Stimulated activated CD4-positive, alpha-beta T cell treated with anti-CD3 and anti-CD28 coated beads, TNF-alpha, amount 100 ng/mL, for 1 hour (primary cell): ENCODE measurements around the gene RAB9A.
"Not testable (repeated sequence)": the region's sequence is repeated elsewhere in the genome, so short reads cannot be mapped to it uniquely, and the experiment has no call there.

Experiments used
- DNase-seq, 3 donors: peaks; one replicate each; pipeline ENCODE4 v3.0.0-alpha.2; 2020; ENCODE audit warnings: low read depth in 3 of 3, low spot score in 1 of 3

The RAB9A gene

GRCh38 chrX:13669246-13669737 lies 19.6 kb upstream of the RAB9A start:
- DNase-seq = peak in 1 of 3 donors; percentile 28

- not testable (repeated sequence) for DNase-seq
These were observed 19.2 kb upstream of the RAB9A start for GRCh38 chrX:13669755-13670154.

- no peak for DNase-seq
These were observed 18.7 kb upstream of the RAB9A start for GRCh38 chrX:13670197-13670596.

- DNase-seq = no peak
These were observed 15.9 kb upstream of the RAB9A start for GRCh38 chrX:13673016-13673415.

DNA sequence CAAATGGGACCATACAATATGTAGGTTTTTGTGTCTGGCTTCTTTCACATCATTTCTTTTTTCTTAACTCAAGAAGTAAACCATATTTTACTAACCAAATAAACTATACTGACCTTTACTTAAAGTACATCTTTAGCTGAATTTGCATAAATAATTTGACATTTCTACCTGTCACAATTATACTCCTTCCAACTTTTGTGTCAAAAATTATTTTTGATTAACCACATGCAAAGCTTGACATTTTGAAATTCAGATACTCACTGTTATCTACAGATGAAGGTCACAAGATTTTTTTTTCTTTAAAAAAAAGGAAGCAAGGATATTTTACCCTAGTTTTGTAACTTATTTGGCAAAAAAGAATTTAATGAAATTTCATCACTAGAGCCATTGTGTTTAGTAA lies 12.0 kb upstream of the RAB9A start:
- no peak for DNase-seq

DNA sequence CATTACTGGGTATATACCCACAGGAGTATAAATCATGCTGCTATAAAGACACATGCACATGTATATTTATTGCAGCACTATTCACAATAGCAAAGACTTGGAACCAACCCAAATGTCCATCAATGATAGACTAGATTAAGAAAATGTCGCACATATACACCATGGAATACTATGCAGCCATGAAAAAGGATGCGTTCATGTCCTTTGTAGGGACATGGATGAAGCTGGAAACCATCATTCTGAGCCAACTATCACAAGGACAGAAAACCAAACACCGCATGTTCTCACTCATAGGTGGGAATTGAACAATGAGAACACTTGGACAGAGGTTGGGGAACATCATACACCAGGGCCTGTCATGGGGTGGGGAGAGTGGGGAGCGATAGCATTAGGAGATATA lies 9.2 kb upstream of the RAB9A start:
- DNase-seq = not testable (repeated sequence)

- no peak for DNase-seq
These were observed 7.3 kb upstream of the RAB9A start for GRCh38 chrX:13681595-13681994.

- DNase-seq = no peak
These were observed 4.6 kb upstream of the RAB9A start for GRCh38 chrX:13684361-13684760.

- DNase-seq = no peak
These were observed 3.7 kb upstream of the RAB9A start for GRCh38 chrX:13685126-13685763.

DNA sequence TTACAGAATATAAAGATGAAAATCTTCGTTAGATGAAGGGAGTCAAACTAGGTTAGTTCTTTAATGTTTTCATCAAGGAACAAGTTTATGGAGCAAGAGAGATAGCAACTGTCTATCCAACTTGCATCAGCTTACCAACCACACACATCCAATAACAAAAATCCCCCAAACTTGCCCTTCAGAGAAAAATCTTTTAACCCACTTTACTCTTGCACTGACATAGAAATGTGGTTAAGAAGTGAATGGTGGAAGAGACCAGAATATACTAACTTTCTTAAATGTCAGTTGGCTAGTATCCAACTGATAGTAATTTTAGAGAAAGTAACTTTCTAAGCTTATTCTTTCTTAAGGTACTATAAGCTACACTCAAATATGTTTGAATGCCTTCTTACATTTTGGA lies 1.7 kb upstream of the RAB9A start:
- no peak for DNase-seq

- no peak for DNase-seq
These were observed 457 bp upstream of the RAB9A start for GRCh38 chrX:13688384-13688957.

GRCh38 chrX:13689741-13690211 lies 848 bp downstream of the RAB9A start:
- DNase-seq = no peak

- DNase-seq = no peak
These were observed 1.9 kb downstream of the RAB9A start for GRCh38 chrX:13690836-13691235.

GRCh38 chrX:13691841-13692371 lies 3.0 kb downstream of the RAB9A start:
- DNase-seq = no peak

DNA sequence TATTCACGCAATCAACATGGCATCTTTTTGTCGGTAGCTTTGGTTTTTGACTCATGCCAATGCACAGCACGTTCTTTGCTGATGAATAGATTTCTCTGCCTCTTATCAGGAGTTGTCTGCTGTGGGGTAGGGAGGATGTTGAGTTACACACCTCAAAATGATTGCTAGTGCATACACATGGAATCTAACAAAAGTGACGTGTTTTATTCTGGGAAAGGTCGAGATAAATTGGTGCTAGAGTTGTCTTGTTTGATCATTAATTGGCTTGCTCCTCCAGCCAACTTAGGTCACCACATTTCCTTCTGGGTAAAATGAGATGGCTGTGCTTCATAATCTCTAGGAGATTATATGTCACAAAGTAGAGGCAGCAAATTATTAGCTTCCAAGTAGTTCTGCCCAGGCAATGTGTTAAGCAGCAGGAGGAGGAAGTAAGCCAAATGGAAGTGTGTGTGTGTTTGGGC lies 3.9 kb downstream of the RAB9A start:
- DNase-seq = no peak

DNA sequence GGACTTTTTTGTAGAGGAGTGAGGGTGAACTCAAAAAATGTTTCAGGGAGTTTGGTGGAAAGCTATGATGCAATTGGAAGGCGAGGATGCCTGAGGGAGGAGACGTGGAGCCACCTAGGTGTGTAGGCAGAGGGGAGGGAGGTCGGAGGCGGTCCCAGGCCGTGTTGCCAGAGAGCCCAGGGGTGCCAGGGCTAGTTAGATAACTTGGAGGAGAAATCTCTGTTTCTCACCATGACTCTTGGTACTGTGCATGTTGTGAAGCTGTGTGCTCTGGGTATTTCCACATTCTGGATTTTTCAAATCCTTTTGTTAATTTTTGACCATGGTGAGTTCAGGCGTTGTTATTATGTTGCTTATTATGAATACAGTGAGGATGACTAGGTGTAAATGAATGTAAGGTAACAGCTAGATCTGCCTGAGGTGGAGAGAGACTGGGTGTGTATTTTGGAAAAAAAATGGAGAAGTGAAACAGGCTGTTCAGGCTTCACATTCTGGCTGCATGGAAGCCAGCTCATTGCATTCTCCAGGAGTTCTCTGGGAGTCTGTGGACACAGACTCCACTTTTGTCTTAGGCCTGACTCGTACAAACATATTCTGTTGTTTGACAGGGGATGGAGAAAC lies 4.5 kb downstream of the RAB9A start:
- DNase-seq = no peak

DNA sequence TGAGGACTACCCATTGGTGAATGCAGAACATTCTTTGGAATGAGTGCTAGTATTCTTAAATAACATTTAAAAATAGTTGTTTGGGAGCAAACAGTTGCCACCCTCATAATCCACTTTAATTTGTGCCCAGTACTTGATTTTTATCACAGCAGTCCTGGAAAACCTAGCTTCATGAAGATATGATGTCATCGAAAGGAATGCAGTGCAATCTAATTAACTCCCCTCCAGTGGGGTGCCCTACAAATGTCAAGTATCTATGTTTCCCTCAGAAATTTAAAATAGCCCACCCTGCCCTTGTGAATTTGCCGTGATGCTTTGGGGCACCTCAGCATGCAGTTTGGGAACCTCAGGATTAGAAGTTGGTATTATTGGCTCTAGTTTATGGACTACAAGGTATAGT lies 5.4 kb downstream of the RAB9A start:
- DNase-seq = no peak

DNA sequence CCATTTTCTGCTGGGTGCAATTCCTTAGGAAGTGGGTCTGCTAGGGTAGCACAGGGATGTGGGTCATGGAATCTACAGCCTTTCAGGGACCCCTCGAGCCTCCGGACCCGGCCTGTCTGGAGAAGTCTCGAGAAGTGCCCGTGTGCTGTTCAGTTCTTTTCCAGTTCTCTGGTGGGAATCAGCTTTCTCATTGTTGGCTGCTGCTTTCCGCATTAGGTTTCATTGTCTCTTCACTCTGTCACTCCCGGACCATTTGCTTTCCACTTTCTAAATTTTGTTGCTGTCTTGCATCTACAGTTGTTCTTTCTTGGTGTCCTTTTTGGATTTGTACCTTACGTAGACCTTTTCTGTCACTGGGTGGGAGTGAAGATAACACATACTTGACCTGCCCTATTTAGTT lies 6.1 kb downstream of the RAB9A start:
- DNase-seq = no peak

DNA sequence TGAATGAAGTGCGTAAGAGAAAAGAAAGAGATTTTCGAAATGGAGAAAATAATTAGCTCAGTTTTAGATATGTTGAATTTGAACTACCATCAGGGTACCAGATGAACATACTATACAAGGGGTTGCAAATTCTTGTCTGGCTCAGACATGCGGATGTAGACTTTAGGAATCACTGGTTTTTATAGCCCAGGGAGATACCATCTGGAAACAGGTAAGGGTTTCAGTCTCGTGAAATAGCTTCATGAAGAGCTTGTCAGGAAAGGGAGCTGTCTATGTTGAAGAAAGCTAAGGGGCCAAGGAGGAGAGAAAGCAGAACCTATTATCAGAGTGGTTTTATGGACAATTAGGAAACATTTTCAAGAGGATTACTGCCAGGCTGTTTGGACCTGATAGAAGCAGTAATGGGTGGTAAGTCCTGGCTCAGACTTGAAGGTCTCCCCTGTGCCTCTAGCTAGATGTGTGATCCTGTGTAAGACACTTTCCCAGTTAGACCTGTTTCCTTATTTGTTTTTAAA lies 6.7 kb downstream of the RAB9A start:
- DNase-seq = no peak

DNA sequence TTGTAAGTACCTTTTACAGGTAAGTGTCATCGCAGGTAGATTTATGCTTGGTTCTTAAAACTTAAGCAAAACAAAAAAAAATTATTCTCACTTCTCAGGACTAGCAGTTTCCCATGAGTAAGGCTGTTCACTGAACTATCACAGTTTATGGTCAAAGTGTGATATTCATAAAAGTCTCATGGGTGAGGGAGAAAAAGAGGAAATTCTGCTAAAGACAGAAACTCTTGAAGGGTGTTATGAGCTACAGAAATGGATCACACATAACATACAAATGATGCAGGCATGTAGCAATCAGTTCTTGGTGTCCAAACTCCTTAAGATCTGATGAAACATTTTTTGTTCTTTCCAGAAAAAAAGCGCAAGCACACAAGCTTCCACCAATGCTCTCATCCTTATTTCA lies 8.5 kb downstream of the RAB9A start:
- no peak for DNase-seq

GRCh38 chrX:13697976-13698375 lies 9.0 kb downstream of the RAB9A start:
- DNase-seq = no peak

GRCh38 chrX:13698432-13698831 lies 9.5 kb downstream of the RAB9A start:
- no peak for DNase-seq
